Activated CD4-positive, CD25-positive, alpha-beta regulatory T cell treated with anti-CD3 and anti-CD28 coated beads, Interleukin-2, amount 50 U/mL, for 72 hours (primary cell): ENCODE data around the gene ODAD4.

Experiments used
- DNase-seq: peaks from one replicate; pipeline ENCODE4 v3.0.0; 2021

The ODAD4 gene

DNA sequence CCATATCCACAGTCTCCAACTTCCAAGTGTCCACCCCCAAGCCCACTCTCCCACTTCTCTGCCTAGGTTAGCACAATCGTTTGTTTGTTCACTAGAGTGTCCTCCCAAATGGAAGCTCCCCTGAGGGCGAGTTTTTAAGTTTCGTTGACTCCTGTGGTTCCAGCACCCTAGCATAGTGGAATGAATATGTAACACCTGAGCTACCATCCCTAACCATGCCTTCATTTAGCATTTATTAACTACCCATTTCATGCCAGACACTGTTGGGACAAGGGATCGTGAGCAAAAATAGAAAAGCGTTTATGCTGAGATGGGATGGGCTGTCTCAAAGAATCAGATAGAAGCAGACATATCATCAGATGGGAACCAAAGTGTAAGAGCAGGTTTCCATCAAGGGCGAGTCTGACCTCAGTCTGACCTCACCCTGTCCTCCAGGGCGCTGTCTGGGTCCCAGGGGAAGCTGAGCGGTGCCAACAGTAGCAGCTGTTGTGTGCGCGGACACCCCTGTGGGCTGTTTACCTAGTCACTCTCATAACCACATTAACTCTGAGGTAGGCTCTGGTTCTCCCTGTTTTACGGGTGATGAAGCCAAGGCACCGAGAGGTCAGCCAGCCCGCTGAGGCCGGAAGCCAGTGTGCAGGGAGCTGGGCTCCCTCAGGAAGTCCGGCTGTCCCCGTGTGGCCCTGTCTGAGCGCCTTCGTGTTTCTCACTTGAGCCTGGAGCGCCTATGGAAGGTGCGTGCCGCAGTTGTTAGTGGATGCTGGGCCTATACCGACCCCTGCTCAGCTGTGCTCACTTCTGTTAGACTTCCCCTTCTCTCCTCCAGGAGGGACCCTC is 42.4 kb downstream of the ODAD4 start:
- DNase-seq, result no peak

DNA sequence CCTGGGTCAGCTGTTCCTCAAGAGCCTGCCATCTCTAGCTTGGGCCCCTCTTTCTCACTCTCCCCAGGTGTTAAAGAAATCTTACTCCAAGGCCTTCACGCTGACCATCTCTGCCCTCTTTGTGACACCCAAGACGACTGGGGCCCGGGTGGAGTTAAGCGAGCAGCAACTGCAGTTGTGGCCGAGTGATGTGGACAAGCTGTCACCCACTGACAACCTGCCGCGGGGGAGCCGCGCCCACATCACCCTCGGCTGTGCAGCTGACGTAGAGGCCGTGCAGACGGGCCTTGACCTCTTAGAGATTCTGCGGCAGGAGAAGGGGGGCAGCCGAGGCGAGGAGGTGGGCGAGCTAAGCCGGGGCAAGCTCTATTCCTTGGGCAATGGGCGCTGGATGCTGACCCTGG is 43.0 kb downstream of the ODAD4 start:
- DNase-seq, result no peak

DNA sequence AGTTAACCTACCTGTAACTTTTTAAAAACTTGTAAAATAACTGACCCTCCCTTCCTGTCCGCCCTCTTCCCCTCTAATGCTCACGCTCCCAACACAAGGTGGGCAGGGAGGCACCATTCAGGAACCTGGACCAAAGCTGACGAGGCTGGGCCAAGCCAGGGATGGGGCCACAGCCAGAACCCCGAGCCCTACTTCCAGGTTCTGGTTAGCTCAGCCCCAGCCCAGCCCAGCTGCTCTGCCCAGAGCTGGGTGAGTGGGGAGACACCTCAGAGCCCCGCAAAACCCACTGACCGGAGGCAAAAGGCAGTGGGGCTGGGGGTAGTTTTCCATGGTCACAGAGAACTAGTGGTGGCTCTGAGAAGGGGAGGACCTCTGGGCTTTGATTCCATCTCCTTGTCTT is 43.6 kb downstream of the ODAD4 start:
- no peak for DNase-seq

DNA sequence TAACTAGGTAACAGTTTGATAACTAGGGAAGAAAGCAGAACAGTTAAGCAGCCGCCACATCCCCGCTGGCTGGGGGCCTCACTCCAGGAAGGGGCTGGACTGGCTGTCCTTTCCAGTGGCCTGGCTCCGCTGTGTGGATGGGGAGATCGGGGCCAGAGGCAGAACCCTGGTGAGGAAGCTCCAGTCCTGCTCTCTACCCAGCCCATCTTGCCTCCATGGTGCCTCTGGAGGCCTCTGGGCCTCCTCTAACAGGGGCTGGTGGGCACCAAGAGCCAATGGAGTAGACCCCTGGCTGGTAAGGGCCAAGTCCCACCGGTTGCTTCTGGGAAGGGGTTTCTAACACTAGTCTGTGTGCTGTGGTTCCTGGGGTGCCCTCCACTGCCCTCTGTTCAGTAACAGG is 44.2 kb downstream of the ODAD4 start:
- no peak for DNase-seq

DNA sequence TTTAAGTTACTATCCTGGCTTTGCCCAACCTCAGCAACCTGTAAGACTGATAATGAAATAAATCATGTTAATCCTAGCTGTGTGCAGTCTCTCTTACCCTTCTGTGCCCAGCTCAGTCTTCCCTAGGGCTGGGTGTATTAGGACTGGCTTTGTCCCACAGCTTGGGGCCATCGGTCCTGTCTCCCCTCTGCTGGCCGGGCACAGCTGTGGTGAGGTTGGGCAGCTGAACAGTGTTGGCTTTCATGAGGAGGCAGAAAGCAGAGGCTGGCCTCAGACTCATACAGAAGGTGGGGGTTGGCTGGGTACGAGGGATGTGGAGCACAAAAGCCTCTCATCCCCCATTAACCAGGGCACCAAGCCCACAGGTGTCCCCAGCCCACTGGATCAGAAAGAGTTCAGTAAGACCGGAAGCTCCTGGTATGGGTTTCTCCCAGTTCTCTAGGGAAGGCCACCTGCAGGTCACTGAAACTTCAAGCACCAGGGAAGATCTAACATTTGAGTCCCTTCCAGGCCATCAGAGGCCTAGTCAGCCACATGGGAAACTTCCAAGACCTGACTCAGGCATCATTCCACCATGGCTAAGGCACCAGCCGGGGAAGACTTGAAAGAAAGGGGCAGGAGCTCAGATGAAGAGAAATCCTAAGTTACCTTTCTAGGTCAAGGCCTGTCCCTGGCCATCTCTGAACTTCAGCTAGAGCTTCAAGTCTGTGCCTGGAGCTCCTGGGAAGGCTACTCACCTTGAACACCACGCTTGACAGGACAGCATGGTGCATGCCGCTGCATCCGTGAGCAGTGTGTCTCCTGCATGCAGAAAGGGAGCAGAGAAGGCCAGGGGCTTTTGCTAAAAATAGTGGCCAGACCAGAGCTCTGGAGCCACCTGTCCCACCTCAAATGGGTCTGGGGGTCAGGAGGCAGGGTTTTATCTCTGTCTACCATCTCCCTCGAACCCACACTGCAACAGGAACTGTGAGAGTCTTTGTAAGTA is 45.0 kb downstream of the ODAD4 start:
- DNase-seq, result no peak

DNA sequence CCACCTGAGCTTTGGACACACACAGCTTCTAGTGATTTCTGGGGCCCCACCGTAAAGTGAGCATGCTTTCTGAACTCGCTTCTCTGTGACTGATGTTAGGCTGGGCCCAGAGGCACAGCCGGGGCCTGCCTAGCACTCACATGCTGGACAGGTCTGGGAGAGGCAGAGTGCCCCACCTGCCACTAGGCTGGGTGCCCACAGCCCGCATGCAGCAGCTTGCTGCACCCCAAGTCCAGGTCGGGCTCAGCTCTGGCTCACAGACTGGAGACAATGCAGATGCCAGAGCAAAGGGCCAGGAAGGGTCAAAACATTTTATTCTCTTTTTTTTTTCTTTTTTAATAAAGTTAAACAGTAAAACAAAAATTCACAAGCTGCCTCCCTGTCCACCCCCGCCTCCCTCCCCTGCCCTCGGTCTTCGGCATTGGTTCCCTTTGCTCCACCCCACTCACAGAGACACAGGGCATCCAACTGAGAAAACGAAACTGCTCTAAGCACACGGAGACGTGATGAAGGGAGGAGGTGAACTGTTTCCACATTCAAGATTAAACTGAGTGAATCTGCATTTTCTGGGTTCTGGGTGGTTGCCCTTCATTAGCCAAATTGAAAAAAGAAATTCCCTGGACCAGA is 45.8 kb downstream of the ODAD4 start:
- no peak for DNase-seq

DNA sequence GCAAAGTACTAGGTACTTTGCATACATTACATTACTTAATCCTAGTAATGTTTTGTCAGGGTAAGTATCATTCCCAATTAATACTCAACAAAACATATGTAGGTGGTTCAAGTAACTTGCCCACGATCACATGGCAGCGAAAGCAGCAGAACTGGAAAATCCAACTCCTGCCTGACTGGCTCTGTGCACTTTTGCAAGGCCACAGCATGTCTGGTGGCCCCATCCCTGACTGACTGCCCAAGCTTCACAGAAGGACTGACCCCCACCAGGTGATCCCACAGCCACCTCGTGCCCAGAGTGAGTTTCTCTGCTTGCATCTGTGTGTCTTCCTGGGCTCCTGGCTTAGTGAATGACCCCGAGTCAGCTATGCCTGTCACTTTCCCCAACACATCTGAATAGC is 47.6 kb downstream of the ODAD4 start:
- DNase-seq, result no peak

DNA sequence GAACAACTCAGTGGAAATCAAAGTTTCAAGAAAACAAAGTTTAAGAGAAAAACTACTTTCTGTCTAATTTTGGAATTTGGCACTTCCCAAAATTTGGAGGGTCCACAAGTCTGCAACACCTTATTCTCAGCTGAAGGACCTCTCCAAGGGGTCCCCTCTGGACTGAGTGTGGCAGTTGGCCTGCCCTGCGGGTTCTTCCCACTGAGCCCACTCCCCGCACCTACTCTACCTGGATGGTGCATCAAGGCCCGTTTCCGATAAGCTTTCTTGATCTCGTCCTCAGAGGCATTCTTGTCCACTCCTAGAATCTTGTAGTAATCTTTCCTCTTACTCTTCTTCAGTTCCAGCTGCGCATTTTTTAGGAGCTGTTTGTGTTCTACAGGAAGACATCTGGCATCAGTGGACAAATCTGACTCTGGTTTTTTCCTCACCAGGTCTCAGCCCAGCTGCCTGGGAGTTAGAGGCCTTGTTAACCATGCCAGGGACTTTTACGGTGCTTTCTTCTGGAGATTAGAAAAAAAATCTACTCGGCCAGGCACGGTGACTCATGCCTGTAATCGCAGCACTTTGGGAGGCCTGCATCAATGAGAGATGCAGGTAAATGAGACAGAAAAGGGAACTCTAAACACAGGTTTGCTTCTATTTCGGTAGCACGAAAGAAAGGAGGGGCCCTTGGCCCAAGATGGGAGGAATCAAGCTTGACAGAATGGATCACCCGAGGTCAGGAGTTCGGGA is 51.8 kb downstream of the ODAD4 start:
- no peak for DNase-seq

DNA sequence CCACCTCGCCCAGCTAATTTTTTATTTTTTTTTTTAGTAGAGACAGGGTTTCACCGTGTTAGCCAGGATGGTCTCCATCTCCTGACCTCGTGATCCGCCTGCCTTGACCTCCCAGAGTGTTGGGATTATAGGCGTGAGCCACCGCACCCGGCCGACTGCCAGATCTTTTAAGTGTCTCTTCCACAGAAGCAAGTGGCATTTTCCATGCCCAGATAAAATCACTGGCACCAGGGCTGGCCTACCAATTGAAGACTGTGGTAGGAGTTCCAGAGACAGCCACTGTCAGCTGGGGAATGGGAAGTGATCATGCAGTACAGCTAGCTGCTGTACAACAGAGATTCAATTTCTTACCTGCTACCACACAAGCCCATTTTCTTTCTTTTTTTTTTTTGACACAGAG is 54.0 kb downstream of the ODAD4 start:
- no peak for DNase-seq

DNA sequence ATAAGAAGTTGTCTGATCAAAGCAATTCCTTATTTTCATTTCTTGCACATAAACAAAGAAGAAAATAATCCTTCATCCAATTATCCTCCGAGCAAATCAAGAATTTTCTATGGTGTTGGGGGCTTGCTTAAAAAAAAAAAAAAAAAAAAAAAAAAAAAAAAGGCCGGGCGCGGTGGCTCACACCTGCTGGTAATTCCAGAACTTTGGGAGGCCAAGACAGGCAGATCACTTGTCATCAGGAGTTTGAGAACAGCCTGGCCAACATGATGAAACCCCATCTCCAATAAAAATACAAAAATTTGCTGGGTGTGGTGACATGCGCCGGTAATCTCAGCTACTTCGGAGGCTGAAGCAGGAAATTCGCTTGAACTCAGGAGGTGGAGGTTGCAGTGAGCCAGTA is 55.5 kb downstream of the ODAD4 start:
- no peak for DNase-seq

DNA sequence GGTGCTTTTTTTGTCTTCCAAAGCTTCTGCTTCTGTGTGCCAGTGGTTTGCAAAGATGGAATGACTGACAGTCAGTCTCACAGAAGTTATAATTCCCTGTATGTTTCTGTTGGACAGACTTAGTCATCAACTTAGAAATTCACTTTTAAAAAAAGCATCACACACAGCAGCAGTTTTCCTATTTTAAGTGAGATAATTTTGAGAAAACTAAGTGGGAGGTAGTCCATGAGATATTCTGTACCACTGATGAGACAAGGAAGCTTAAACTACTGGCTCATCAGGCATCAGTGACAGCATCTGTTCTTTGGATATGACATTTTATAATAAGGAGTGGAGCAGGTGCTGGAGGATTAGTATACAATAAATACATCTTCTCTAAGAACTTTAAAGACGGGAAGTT is 56.2 kb downstream of the ODAD4 start:
- DNase-seq, result no peak

DNA sequence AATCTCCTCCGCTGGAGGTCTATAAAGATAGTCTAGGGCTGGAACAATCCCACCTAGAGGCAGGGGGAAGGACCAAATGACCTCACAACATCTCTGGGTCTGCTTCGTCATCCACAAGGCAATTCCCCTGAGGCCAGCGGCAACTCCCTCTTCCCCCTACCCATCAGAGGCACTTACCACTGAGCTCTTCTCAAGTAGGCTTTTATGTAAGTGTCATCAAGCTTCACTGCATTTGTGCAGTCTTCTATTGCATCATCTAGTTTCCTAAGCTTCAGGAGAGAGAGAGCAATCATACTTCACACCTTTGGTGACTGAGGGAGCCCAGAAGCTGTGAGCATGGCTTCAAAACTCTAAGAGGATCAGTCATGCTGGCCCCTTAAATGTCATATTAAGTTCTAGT is 57.2 kb downstream of the ODAD4 start:
- no peak for DNase-seq

DNA sequence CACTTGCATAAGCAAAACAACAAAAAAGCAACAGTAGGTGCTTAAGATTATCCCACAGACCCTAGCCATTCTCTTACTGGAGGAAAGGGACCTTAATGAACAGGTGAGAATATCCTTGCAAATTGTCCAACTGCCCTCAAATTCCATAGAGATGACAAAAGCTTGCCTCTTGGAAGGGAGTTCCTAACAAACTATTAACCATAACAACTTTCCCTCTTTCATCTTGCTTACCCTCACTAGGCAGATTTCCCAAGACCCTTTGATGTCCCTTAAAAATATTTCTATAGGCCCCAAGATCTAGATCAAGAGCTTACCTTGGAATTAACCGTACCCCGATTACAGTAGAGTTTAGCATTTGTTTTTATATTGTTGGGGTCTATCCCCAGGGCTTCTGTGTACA is 58.0 kb downstream of the ODAD4 start:
- no peak for DNase-seq

DNA sequence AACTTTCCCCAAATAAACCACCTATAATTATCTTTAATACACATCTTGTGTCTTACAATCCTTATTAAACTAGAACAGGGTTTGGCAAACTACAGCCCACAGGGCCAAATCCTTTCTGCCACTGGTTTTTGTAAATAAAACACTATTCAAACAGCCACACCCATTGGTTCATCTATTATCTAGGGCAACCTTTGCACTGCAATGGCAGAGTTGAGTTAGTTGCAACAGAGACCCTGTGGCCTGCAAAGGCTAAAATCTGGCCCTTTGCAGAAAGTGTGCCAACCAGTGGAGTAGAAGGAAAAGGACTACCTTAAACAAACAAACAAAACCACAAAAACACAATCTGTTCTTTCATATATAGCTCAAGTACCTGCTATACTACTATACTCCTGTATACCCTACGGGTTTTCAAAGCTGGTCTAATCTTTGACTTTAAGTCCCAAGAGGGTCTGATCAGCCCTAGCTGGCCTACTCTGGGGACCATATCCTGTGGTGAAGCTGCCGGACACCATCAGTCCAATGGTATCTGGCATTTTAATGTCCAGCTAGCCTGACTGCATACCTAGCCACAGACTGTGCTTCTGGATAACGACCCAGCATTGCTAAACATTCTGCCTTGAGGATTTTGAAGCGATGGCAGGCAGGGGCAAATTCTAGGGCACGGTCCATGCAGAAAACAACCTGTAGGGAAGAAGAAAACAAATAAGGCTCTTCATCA is 59.4 kb downstream of the ODAD4 start:
- no peak for DNase-seq

DNA sequence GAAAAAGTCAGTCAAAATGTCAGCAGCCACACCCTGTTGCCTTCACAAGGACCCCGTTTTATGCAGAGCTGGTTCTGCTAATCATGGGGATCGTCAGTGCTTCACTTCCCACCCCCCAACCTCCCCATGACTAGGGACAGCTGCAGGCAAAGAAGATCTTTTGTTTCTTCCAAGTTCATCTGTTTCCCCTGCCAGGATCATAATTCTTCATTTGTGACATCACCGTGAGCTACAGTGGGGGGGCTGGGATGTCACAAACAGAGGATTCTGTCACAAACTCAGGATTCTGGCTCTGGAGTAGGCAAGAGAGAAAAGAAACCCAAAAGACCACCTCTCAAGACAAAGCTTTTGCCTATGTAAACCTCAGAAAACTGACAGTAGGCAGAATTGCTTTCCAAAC is 62.2 kb downstream of the ODAD4 start:
- DNase-seq, result no peak

DNA sequence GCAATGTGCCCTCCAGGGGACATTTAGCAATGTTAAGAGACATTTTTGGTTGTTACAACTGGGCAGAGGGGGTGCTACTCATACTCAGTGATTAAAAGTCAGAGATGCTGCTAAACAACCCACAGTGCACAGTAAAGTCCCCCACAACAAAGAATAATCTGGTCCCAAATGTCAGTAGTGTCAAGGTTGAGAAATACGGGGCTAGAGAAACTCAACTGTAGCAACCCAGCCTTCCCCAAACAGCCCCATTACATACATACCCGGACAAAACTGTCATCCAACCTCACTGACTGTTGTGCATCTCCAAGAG is 66.4 kb downstream of the ODAD4 start:
- no peak for DNase-seq

DNA sequence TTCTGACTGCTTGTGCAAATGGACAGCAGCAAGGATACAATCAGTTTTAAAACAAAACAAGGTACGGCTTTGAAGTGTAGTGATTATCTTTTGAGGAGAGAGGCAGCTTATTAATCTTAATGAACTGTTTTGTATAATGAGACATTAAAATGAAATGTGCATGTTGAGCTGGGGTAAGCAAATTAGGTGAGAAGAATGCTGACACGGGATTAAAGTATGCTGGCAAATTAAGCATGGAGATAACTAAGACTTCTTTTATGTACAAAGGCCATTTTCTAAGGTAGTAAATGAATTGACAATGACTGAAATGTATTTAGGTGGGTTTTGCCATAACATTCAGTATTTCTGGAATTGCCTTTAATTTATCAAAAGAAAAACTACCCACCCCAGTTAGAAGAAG is 68.1 kb downstream of the ODAD4 start:
- no peak for DNase-seq

DNA sequence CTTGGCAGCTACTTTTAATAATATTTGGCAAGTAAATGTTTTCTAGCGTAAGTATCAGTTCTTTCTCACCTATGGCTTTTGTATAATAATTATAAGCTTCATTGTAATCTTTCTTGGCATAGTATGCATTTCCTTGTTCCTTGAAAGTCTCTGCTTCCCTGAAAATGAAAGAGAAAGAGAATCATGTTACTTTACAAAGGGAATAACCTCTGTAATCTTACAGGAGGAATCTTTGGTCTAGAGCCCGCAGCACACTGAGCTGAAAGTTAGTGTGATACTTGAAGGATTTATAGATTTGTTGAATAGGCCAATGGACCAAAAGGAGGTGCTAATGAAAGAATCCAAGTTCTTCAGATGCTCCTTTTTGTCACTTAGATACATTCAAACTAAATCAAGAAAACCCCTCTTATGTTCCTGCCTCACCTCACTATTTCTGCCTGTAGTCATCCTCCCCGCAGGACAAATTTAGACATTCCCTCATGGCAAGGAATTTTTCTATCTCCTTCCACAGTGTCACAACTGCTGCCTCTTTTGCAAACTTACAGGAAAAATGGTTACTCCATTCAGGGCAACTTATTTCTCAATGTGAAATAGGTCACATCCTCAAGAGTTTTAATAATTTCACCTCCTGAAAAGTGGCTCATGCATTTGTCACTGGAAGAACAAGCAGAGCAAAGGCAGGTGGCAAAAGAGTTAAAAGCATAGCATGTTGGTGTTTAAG is 70.2 kb downstream of the ODAD4 start:
- DNase-seq, result no peak

DNA sequence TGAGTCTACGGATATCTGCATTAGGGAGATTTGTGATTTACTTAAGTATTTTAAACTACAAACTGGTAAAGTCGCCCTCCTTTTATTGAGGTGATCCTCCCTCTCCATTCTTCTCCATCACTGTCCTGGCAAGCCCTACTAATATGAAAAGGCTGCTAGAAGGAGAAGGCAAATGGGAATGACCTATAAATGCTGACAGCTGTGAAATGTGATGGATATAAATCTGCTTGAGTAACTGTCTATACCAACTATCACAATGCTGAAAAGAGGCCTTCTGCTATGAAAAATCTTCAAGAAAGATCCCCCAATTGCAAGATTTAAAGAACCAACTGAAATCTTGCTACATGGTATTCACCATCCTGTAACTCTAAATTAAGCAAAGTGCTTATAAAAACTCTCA is 71.3 kb downstream of the ODAD4 start:
- no peak for DNase-seq

DNA sequence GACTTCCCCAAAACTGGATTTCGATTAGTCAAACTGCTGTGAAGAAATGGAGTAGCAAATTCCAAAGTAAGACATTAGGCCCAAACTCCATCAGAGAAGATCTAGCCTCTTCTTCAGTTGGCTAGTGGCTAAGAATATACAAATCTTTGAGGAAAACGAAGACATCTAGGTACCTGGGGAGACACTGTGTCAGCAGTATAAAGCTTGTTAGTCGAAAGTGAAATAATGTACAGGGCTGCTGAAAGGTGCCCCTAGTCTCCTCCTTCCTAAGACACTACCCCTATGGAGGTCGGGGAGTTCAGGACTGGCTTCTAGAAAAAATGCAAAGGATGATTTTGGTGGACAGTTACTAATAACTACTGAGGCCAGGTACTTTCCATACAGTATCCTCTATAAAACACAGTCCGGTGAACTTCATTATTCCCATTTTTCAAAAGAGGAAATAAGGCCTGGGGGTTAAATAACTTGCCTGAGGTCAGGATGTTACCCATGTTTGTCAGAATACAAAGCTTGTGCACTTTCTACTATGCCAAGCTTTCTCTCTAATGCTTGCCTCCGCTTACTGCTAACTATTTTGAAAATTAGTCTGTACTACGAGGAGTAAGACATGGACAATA is 71.9 kb downstream of the ODAD4 start:
- DNase-seq, result no peak

DNA sequence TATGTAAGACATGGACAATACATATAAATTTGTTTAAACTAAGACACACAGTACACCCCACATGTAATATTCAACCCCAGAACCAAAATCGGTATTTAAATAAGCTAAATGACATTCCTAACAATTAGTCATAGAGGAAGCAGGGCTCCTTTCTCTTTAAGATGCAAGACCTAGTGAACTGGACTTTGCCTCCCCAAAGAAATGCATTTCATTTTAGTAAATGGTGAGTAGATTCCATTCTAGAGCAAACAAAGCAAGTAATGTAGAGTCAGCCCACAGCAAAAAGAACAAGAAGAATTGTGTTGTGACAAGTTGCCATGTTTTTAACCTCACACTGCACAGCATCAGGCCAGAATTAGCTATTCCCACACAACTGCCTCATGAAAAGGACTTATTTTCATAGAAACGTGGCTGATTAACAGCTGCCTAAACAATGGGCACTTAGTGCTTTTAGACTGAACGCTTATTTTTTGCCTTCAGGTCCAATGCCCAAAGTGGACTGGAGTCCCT is 72.4 kb downstream of the ODAD4 start:
- DNase-seq, result no peak
